GM10266 (cell line): ENCODE measurements around the gene ETV4.

Experiments
- DNase-seq: peaks from one replicate; pipeline ENCODE4 v3.0.0; 2012; ENCODE audit errors: extremely low spot score
- TF ChIP-seq, protein P1 (sequence below): IDR thresholded peaks from 2 replicates; pipeline ENCODE4 v1.5.1; 2012; ENCODE audit warnings: mild to moderate bottlenecking, low read depth; ENCODE audit not compliant: control insufficient read depth, insufficient read depth; ENCODE audit errors: missing control alignments

The ETV4 gene

DNA sequence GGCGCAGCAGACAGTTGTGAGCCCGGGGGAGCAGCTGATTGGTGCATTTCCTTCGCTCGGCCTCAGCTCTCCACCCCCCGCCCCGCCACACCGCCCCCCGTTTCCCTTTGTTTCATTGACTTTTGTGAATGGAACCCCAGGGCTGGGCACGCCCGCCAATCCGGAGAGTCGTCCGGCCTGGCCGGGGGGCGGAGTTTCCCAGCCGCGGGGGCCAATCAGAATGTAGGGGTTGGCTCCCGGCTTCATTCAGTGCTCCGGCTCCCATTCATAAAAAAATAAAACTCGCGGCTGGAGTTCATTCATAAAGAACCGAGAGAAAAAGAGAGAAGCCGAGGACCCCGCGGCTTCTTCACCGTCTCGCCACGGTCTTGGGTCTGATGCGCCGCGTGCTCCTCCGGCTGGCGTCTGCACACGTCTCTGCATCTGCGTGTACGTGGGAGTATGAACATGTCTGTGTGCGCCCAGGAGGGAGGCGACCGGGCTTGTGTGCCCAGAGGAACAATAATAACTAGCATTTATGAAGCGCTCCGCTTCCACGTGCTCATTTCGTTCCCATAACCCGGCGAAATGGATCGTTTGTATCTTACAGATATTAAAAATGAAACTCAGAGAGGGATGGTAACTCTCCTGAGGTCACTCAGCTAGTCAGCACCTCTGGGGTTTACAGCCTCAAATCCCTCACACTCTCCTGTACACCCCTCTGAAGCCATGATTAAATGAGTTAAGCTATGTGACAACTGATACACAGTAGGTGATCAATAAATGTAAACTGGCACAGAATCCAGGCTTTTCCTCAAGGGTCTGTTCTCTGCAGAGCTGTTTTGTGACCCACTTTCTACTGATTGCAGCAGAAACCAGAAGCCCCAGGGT is at the start of gene ETV4:
Gene ETV4 (minus strand): TSS at position 22 of the 870 bp plus-strand sequence. CDS start 723 bp downstream, outside the sequence.
- TF ChIP-seq, protein P1, sequence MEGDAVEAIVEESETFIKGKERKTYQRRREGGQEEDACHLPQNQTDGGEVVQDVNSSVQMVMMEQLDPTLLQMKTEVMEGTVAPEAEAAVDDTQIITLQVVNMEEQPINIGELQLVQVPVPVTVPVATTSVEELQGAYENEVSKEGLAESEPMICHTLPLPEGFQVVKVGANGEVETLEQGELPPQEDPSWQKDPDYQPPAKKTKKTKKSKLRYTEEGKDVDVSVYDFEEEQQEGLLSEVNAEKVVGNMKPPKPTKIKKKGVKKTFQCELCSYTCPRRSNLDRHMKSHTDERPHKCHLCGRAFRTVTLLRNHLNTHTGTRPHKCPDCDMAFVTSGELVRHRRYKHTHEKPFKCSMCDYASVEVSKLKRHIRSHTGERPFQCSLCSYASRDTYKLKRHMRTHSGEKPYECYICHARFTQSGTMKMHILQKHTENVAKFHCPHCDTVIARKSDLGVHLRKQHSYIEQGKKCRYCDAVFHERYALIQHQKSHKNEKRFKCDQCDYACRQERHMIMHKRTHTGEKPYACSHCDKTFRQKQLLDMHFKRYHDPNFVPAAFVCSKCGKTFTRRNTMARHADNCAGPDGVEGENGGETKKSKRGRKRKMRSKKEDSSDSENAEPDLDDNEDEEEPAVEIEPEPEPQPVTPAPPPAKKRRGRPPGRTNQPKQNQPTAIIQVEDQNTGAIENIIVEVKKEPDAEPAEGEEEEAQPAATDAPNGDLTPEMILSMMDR: no peak
- peak; percentile 97 for DNase-seq

DNA sequence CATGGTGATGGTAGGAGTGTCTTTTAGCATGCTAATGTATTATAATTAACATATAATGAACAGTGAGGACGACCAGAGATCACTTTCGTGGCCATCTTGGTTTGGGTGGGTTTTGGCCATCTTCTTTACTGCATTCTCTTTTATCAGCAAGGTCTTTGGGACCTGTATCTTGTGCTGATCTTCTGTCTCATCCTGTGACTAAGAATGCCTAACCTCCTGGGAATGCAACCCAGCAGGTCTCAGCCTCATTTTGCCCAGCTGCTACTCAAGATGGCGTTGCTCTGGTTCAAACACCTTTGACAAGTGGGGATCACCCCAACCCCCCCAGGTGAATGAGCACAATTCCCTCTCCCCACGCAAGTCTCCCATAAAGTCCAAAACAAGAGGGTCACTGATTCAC is 49.3 kb upstream of the ETV4 start:
- TF ChIP-seq, protein P1: no peak
- no peak for DNase-seq

DNA sequence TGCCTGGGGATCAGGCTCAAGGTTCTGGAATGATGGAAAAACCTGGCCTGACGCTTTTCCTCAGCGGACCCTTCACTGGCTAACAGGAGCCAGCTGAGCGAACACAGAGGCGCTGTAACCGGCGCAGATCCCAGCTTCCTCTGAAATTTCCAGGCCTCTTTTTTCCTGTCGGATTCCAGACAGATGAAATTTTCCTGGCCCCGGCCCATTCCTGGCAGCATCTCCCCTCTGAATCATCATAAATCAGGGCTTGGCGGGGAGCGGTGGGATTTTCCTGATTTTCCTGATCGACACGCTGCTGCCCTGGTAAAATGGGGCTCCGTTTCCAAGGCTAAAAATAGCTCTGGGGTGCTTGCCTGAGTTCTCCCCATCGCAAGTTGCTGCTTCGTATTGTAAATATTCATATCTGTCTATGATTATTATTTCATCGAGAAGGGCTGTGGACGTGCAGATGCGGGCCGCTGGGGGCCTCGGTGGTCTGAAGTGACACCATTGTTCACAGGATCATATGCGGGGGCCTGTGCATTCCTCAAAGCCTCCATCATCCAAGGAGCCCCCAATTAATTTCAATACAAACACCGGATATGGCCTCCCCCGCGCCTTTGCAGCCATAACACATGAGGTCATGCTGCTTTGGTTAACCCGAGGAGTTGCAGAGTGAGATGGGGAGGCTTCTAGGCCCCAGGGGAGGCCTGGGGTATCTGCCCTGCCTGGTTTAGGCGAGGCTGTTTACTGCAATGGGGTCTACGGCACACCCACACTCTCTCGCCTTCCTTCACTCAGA is 45.8 kb upstream of the ETV4 start:
- no peak for DNase-seq
- TF ChIP-seq, protein P1: no peak

DNA sequence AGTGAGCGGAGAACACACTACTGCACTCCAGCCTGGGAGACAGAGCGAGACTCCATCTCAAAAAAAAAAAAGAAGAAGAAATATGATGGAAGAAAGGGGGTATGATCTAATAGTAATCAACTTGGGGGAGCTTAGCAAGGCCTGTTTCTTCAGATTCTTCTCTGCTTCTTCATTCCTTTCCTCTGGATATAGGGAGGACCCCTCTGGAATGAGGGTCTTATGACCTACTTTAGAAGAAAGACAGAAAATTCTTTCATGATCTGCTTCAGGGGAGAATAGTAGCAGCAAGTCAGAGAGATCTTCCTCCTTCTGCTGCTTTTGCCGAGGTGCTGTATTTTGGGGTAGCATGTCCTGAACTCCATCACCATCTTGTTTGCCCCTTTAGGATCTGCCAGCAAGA is 44.9 kb upstream of the ETV4 start:
- TF ChIP-seq, protein P1: no peak
- no peak for DNase-seq

DNA sequence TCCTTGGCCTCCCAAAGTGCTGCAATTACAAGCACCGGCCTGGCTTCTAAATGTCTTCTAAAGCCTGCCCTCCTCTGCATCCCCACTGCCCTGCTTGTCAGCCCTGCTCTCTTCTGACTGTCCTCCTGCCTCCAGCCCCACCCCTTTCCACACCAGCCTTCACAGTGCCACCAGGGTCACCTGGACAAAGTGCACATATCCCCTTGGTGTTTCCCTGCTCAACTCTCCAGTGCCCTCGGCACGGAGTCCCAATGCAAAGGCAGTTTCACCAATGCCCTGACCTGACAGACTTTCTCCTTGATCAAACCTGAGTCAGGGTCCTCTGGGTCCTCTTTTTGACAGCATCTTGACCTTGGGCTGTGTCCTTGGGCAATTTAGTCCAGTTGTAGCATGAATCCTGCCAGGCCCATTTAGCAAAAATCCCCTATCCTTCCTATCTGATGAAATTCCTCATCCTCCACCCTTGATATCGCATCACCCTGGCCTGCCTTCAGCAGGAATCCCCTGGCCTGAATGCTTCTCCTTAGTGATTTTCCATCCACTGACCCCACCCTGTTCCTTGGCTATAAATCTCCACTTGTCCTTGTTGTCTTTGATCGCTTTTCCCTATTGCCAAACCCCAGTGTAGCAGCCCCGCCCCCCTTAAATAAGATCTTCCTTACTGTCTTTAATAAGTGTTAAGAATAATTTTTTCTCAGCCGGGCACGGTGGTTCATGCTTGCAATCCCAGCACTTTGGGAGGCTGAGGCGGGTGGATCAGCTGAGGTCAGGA is 42.7 kb upstream of the ETV4 start:
- no peak for DNase-seq
- TF ChIP-seq, protein P1: no peak

DNA sequence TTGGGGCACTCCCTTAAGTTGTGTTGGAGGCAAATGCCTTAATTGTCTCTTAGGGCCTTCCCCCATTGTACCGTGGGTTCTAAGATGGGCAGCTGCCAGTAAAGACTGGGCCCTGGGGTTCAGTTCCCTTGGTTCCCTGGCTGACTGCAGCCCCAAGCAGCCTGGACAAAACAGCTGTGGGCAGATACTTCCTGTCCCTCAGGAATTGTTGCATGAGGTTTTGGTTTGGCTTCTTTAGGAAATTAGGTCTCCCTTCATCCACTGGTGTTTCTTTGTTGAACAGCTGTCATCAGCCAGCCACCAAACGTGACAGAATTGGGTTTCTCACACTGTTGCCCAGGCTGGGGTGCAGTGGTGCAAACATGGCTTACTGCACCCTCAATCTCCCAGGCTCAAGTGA is 42.0 kb upstream of the ETV4 start:
- TF ChIP-seq, protein P1: no peak
- no peak for DNase-seq
